Measurements from ENCODE around the gene MRPL52.

Gene MRPL52

GRCh38 chr14:22883173-22883976, 53.7 kb downstream of the MRPL52 start, which contains the start of gene REM2:
Gene REM2 (plus strand): TSS chr14:22883222. CDS start chr14:22883288, 66 bp downstream.
- no peak for DNase-seq

- DNase-seq: no peak
These were observed 54.5 kb downstream of the MRPL52 start for GRCh38 chr14:22884076-22884737.
